MCF 10A (cell line): ENCODE measurements around the gene GASK1A. TPM values are rescaled to one million over a fixed set of nuclear protein-coding genes. Genes with fewer than 3 reads are reported as not detected.

Experiments used
- BruUV-seq: library from RNA; stranded (reverse); fragments of 400-500 nt; replicated peaks from 2 replicates; lab custom pipeline; 2021; lab: Mats Ljungman, UMichigan
- CTCF ChIA-PET: fragments of 300-600 bp; sonication (Branson Sonifier 250); formaldehyde crosslinking; extraction: SDS; loops from one replicate; lab custom pipeline; 2021; ENCODE audit warnings: antibody characterized with exemption, inconsistent platforms; lab: Yijun Ruan, JAX
- POLR2A ChIA-PET: fragments of 300-600, 350-650 bp; sonication (Branson Sonifier 250); formaldehyde crosslinking; extraction: SDS; loops from one replicate; lab custom pipeline; 2020; ENCODE audit warnings: antibody characterized with exemption, inconsistent platforms; lab: Yijun Ruan, JAX
- DNase-seq: peaks from one replicate; pipeline ENCODE4 v3.0.0-alpha.2; 2018; ENCODE audit not compliant: unreplicated experiment
- H3K27ac Mint-ChIP-seq: one replicate; pipeline ENCODE4 v1.8.0; 2022; ENCODE audit warnings: mild to moderate bottlenecking, low read depth, mixed read lengths; ENCODE audit not compliant: unreplicated experiment
- H3K27me3 Mint-ChIP-seq: one replicate; pipeline ENCODE4 v1.8.0; 2022; ENCODE audit warnings: mixed read lengths; ENCODE audit not compliant: insufficient read depth, unreplicated experiment
- H3K36me3 Mint-ChIP-seq: one replicate; pipeline ENCODE4 v1.8.0; 2022; ENCODE audit warnings: mild to moderate bottlenecking, moderate library complexity, mixed read lengths; ENCODE audit not compliant: insufficient read depth, unreplicated experiment
- H3K4me1 Mint-ChIP-seq: one replicate; pipeline ENCODE4 v1.8.0; 2022; ENCODE audit warnings: mixed read lengths; ENCODE audit not compliant: insufficient read depth, unreplicated experiment
- H3K4me3 Mint-ChIP-seq: one replicate; pipeline ENCODE4 v1.8.0; 2022; ENCODE audit warnings: mild to moderate bottlenecking, moderate library complexity, mixed read lengths; ENCODE audit not compliant: unreplicated experiment
- H3K9me3 Mint-ChIP-seq: one replicate; pipeline ENCODE4 v1.8.0; 2022; ENCODE audit warnings: mixed read lengths; ENCODE audit not compliant: unreplicated experiment
- CTCF ChIP-seq: fragments of 200-600 bp; IDR thresholded peaks from one replicate; pipeline ENCODE4 v1.8.0; 2022; ENCODE audit warnings: antibody characterized with exemption, mild to moderate bottlenecking; ENCODE audit not compliant: unreplicated experiment
- intact Hi-C: fragments of 100-400 bp; cut with micrococcal nuclease; formaldehyde crosslinking; loops from 2 replicates; pipeline ENCODE4 v1.14.1; 2022
- total RNA-seq: library from RNA; stranded (reverse); gene quantifications from 2 replicates; pipeline ENCODE4 v1.2.3, GENCODE V29; 2022

GASK1A gene
- total RNA-seq, 1 experiment from 2014 or later: not detected

- Mint-ChIP-seq H3K4me3 (no peak overlapping the region), H3K27ac (no peak overlapping the region), H3K4me1 (peaks cover 7% of the 10 kb centered on the region), H3K36me3 (peaks cover 9% of the 10 kb centered on the region), H3K9me3 (no peaks in the 10 kb centered on the region), H3K27me3 (no peaks in the 10 kb centered on the region)
- ChIA-PET CTCF (no interaction called here), POLR2A (no interaction called here)
- intact Hi-C loops: no loop called here
- no peak for TF ChIP-seq CTCF
- DNase-seq: no peak
- no TSS peak for BruUV-seq
Measured at GRCh38 chr3:43077261-43077660, 98.2 kb downstream of the GASK1A start.

- no peak for TF ChIP-seq CTCF
- CTCF ChIA-PET: interaction anchor here (0.6 kb wide), 2 partner anchors 117 to 881 kb away, joined by 3 to 5 read pairs; no protein-coding TSS in a partner anchor
- BruUV-seq: no TSS peak
- H3K27ac Mint-ChIP-seq: no peak overlapping the region
- no peak for DNase-seq
- H3K36me3 Mint-ChIP-seq: peaks cover 9% of the 10 kb centered on the region
- POLR2A ChIA-PET: no interaction called here
- intact Hi-C loops: no loop called here
- H3K9me3 Mint-ChIP-seq: no peaks in the 10 kb centered on the region
- no peak overlapping the region for H3K4me3 Mint-ChIP-seq
- H3K27me3 Mint-ChIP-seq: no peaks in the 10 kb centered on the region
- H3K4me1 Mint-ChIP-seq: peaks cover 7% of the 10 kb centered on the region
Measured at GRCh38 chr3:43077707-43078106, 98.6 kb downstream of the GASK1A start.

GRCh38 chr3:43079536-43080332 is 100.6 kb downstream of the GASK1A start:
- peaks cover 9% of the 10 kb centered on the region for H3K36me3 Mint-ChIP-seq
- H3K27me3 Mint-ChIP-seq: no peaks in the 10 kb centered on the region
- intact Hi-C loops: no loop called here
- no peak for TF ChIP-seq CTCF
- BruUV-seq: no TSS peak
- H3K4me1 Mint-ChIP-seq: peaks cover 7% of the 10 kb centered on the region
- no peak overlapping the region for H3K4me3 Mint-ChIP-seq
- CTCF ChIA-PET: interaction anchor here (0.7 kb wide), 1 partner anchor 682 kb away, joined by 3 read pairs; no protein-coding TSS in a partner anchor
- POLR2A ChIA-PET: interaction anchor here (0.6 kb wide), 1 partner anchor 114 kb away, joined by 3 read pairs; no protein-coding TSS in a partner anchor
- no peak for DNase-seq
- no peak overlapping the region for H3K27ac Mint-ChIP-seq
- no peaks in the 10 kb centered on the region for H3K9me3 Mint-ChIP-seq

- no peaks in the 10 kb centered on the region for H3K9me3 Mint-ChIP-seq
- no peak for TF ChIP-seq CTCF
- no TSS peak for BruUV-seq
- H3K4me3 Mint-ChIP-seq: no peak overlapping the region
- peaks cover 9% of the 10 kb centered on the region for H3K36me3 Mint-ChIP-seq
- intact Hi-C loops: no loop called here
- H3K4me1 Mint-ChIP-seq: peaks cover 7% of the 10 kb centered on the region
- no peaks in the 10 kb centered on the region for H3K27me3 Mint-ChIP-seq
- no peak overlapping the region for H3K27ac Mint-ChIP-seq
- no peak for DNase-seq
- POLR2A ChIA-PET: no interaction called here
- CTCF ChIA-PET: interaction anchor here (0.7 kb wide), 1 partner anchor 681 kb away, joined by 3 read pairs; no protein-coding TSS in a partner anchor
Measured at GRCh38 chr3:43080726-43081568, 101.8 kb downstream of the GASK1A start.
